ENCODE data around the gene HNRNPM.
"Not testable (repeated sequence)": the region's sequence is repeated elsewhere in the genome, so short reads cannot be mapped to it uniquely, and the experiment has no call there.

The HNRNPM gene

DNA sequence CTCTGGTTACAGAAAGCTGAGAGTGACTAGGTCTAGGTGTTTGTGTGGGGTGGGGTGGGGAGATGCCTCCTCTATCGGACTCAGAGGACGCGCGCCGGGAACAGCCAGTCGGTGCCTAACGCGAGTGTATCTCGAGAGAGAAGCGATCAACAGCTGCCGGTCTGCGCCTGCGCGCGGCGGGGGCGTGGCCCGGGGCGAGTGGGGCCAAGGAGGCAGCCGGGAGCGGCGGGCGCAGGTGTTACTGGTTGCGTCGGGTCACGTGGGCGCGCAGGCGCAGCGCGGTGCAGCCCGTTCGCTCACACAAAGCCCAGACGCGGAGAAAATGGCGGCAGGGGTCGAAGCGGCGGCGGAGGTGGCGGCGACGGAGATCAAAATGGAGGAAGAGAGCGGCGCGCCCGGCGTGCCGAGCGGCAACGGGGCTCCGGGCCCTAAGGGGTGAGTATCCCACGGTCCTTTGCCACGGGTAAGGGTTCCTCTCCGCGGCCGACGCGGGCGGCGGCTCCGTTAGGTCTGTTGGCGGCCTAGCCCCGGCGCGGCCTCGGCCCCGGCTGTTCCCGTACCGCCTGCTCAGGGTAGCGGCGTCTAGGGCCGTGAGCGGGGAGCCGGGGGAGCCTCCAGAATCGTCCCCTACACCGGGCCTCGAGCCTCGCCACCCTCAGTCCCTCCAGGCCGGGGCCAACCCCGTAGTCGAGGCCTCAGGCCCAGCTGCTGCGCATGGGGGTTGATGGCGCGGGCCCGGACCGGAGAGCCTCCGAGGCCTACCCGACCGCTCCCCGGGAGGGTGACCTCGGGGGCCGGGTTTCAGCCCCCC is at the start of gene HNRNPM:
TSS of gene HNRNPM (plus strand) at position 299 of the 811 bp plus-strand sequence. CDS start at position 323, 24 bp downstream.
- peak; percentile 97 for DNase-seq

GRCh38 chr19:8395621-8396082 is 49.1 kb upstream of the HNRNPM start:
- DNase-seq = no peak

DNA sequence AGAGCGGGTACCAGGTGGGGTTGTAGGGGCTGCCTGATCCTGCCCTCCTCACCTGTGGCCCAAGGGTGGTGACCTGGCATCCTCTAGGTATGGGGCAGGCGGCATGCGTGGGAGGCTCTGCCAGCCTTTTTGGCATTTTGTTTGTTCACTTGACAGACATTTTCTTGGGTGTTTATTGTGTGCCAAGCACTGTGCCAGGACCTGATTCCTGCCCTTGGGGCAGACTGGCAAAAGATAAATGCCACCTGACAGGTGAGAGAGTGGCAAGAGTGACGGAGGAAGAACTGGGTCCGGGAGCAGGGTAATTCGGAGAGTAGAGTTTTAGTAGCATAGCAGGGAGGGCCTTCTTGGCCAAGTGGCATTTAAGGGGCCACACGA is 48.6 kb upstream of the HNRNPM start:
- DNase-seq = no peak

- DNase-seq = peak; percentile 53
These were observed 48.1 kb upstream of the HNRNPM start for GRCh38 chr19:8396563-8397203.

GRCh38 chr19:8397271-8397670 is 47.5 kb upstream of the HNRNPM start:
- DNase-seq = no peak

DNA sequence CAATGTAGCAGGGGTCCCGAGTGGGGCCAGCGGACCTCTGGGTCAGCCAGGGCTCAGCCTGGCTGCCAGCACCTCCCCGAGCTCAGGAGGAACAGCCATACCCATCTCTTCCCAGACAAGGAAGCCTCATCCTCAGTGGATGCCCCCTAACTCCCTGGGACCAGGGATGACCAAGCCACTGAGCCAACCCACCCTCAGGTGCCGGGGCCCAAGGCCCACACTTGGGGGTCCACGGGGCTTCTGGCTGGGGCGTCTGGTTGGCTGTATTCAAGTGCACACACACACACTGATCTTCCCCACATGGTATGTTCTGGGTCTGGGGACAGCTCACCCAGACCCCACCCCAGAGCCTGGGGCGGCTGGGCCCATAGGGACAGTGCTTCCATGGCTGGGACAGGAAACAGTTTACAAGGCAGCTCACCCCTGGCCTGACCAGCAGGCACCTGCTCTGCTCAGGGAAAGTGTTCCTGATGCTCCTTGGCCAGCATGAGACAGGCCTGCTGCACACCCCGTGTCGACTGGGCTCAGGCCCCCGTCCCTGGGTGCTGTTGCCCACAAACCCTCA is 46.9 kb upstream of the HNRNPM start:
- DNase-seq = no peak

DNA sequence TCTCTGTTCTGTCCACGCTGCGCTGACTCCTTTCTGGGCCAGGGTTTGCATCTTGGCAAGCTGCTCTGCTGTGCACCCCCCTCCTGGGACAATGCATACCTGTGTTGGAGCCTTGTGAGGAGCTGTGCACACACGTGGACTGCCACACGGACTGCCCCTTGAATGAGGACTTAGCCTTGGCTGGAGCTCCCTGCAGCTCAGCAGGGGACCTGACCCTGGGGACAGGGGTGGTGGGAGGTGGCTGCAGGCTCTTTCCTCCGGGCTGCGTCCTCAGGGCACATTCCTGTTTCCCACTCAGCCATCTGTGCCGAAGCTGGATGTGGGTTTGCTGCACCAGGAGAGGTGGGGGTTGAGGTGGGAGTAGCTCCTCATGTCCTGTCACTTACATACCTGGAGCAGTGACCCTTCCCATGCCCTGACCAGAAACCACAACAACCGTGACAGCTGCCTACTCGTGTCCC is 46.4 kb upstream of the HNRNPM start:
- no peak for DNase-seq

DNA sequence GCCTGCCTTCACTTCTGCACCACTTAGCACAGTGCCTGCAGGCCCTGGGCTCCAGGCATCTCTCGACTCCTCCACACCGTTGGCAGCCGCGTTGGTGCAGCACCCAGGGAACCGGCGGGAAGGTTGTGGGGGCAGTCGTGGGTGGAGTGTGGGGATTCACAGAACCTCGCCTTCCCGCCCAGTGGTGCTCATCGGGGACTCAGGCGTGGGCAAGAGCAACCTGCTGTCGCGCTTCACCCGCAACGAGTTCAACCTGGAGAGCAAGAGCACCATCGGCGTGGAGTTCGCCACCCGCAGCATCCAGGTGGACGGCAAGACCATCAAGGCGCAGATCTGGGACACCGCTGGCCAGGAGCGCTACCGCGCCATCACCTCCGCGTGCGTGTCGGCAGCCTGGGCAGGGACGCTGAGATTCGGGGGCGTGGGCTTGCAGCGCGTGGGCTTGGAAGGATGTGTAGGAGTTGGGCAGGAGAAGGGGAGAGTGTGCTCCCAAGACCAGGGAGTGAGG is 45.0 kb upstream of the HNRNPM start:
- DNase-seq = no peak

- DNase-seq = no peak
These were observed 42.8 kb upstream of the HNRNPM start for GRCh38 chr19:8401981-8402411.

DNA sequence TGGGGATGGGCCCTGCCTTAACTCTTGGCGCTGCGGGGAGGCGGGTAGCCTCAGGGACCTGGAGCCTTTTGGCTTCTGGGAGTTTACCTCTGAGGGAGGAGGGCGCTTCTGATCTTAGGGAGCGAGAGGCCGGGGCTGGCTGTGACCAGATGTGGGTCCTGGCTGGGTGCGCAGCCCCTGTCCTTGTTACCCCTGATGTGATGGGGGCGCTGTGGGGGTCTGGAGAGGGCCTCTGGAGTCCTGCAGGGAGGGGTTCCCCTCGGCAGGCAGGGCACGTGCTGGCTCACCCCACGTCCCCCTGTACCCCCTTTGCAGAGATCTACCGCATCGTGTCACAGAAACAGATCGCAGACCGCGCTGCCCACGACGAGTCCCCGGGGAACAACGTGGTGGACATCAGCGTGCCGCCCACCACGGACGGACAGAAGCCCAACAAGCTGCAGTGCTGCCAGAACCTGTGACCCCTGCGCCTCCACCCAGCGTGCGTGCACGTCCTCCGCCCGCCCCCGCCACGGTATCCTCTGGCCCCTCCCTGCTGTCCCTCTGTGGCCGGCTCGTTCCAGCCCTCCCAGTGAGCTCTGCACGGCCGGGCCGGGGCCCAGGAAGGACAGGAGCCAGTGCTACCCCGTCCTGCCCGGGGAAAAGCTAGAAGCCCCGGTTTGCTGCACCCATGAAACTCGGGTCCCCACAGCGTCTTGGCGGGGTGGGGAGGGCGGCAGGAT is 41.5 kb upstream of the HNRNPM start:
- no peak for DNase-seq

DNA sequence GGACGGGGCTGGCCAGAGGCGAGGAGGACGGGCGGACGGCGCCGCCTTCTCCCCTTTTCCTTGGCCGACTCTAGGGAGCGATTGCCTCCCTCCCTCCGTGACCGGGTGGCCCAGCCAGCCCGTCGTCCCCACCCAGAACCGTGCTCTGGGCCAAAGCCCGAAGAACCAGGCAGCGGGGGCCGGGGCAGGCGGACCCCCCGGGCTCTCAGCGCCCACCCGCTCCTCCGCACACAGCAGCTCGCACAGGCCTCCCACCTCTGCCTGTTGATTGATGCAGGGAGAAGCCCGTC is 41.0 kb upstream of the HNRNPM start:
- no peak for DNase-seq

DNA sequence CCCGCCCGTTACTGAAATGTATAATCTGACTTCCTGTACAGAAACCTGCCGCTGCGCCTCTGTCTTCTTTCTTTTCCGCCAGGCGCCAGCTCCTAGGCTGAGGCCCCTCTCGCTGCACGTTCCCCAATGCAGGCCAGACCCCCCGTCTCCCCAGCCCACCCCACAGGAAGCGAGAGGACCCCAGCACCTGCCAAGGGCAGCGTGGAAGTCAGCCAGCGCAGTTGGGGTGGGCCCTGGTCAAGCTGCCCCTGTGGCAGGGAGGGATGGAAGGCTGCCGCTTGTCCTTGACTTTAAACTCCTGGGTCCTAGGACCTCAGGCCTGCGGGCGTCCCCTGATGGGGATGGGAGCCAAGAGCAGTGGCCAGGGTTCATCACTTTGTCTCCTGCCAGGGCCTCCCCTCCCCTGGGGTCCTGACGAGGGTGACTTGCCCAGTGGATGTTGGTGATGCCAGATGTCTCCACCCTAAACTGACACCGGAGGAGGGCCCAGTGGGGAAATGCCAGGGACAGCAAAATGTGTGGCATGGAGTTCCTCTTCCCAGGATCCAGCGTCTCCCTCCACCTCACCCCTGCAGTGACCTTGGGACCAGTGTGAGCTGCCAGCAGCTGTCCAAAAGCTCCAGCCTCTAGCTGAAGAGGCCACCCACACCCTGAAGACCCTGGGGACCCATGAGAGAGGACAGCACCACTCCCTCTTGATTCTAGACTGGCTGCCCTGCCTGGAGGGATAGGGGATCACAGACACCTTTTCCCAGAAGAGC is 40.2 kb upstream of the HNRNPM start:
- DNase-seq = no peak

DNA sequence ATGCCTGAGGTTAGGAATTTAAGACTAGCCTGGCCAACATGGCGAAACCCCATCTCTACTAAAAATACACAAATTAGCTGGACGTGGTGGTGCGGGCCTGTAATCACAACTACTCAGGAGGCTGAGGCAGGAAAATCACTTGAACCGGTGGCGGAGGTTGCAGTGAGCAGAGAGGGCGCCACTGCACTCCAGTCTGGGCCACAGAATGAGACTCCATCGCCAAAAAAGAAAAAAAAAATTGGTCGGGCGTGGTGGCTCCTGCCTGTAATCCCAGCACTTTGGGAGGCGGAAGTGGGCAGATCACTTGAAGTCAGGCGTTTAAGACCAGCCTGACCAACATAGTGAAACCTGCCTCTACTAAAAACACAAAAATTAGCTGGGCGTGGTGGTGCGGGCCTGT is 34.1 kb upstream of the HNRNPM start:
- not testable (repeated sequence) for DNase-seq

DNA sequence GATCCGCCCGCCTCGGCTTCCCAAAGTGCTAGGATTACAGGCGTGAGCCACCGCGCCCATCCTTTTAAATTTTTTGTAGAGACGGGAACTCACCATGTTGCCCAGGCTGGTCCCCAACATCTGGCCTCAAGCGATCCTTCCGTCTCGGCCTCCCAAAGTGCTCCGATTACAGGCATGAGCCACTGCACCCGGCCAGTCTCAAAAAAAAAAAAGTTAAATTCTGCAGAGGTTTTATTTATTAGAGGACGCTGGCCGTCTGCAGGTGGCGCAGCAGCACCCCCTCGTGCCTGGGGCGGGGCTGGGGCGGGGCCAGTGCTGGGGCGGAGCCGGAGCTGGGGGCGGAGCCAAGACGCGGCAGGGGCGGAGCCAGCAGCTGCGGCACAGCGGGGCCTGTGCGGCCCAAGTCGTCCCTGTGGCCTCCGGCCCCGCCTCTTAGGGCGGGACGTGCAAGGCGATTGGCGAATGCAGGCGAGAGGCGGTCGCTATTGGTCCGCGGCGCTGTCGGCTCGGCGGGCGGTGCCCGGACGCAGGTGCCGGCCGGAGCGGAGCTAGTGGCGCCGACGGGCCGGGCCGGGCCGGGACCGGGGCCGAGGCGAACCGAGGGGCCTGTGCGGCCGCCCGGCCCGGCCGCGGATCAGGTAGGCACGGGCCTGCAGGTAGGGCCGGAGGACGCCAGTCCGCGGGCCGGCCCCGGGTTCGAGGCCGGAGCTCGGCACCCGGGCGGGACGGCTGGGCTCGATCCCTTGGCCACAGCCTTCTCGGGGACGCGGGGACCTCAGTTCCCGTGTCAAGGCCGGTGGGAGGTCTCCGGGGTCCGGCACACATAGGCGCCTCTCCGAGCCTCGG is 31.8 kb upstream of the HNRNPM start, which contains the start of gene MARCHF2:
TSS of gene MARCHF2 (plus strand) at position 523 of the 846 bp plus-strand sequence. CDS start 8,536 bp downstream, outside the sequence.
- peak; percentile 96 for DNase-seq

- DNase-seq = no peak
These were observed 31.2 kb upstream of the HNRNPM start for GRCh38 chr19:8413629-8413995.

DNA sequence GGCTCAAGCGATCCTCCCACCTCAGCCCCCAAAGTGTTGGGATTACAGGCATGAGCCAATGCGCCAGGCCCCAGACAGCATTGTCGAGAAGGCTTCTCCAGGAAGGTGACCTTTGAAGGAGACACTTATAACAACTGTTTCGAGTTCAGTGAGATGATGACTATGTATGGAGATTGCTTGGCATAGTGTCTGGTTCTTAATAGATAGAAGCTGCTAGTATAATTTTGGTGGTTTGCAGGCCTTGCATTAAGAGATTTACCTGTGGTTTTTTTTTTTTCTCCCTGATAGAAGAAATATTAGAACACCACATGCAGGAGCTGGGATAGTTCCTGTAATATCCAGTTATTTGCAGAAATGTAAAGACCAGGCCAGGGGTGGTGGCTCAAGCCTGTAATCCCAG is 28.0 kb upstream of the HNRNPM start:
- DNase-seq = no peak

DNA sequence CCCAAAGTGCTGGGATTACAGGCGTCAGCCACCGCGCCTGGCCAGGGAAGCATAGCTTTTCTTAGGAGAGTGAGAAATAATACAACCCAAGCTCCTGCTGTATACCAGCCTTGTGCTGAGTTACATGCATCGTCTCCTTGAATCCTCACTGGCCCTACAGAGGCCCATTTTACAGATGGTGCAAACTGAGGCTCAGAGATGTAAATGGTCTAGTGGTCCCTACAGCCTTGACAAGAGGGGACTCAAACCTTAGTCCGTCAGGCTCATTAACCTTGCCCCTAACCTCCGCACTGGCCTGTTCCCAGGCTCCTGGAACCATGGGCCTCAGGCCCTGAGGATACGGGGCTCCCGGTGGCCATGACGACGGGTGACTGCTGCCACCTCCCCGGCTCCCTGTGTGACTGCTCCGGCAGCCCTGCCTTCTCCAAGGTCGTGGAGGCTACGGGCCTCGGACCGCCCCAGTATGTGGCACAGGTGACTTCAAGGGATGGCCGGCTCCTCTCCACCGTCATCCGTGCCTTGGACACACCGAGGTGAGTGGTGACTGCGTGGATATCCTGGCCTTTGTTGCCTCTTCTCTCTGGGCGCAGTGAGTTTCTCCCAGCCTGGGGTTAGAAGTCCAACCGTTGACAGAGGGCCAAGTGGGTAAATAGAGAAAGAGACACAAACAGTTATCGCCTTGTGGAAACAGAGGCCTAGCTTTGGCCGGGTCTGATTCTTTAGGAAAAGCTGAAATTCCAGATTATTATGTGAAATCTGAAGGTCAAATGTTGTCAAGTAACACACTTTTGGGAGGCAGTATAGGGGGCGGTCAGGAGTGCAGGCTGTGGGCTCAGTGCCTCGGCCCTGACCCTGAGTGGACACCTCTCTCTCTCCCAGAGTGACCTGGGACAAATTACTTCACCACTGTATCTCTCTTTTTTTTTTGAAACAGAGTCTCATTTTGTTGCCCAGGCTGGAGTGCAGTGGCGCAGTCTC is 23.0 kb upstream of the HNRNPM start:
- DNase-seq = no peak

DNA sequence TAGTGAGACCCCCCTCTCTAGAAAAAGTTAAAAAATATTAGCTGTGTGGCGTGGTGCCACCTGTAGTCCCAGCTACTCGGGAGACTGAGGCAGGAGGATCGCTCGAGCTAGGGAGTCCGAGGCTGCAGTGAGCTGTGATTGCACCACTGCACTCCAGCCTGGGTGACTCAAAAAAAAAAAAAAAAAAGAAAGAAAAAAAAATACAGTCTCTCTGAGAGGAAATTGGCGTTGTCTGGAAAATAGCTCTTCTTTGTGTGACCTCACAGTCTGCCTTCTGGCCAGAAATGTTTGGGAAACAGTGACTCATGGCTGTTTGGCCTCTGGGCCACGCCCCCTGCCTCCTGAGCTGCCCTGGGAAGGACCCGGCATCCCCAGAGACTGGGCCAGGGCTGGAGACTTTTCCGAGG is 21.0 kb upstream of the HNRNPM start:
- peak; percentile 98 for DNase-seq

DNA sequence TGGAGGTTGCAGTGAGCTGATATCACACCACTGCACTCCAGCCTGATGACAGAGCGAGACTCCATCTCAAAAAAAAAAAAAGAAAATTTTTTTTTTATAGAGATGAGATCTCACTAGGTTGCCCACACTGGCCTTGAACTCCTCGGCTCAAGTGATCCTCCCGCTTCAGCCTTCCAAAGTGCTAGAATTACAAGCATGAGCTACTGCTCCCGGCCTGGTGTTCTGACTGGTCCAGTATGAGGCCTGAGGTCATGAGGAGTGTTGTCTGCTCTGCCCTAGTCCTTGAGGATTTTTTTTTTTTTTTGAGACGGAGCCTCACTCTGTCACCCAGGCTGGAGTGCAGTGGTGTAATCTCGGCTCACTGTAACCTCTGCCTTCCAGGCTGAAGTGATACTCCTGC is 19.4 kb upstream of the HNRNPM start:
- DNase-seq = not testable (repeated sequence)

- DNase-seq = no peak
These were observed 18.5 kb upstream of the HNRNPM start for GRCh38 chr19:8426283-8426682.
